Uterus (tissue), 4 donors: ENCODE data around the gene CDK5. TPM values are rescaled to one million over a fixed set of nuclear protein-coding genes. Genes with fewer than 3 reads are reported as not detected.

Source experiments
- DNase-seq, 2 donors: peaks; one replicate each; pipeline ENCODE4 v3.0.0-alpha.2; 2019 to 2020
- H3K27ac ChIP-seq, 2 donors: fragments of 200-600 bp; sonication (generic); 1 replicate in 1 of 2; 2 replicates in 1 of 2; pipeline ENCODE4 v1.5.1; 2016 to 2018
- H3K27me3 ChIP-seq, 2 donors: fragments of 200-600 bp; sonication (generic); one replicate each; pipeline ENCODE4 v1.5.1; 2018 to 2019; ENCODE audit warnings: control low read depth in 1 of 2
- H3K36me3 ChIP-seq, 2 donors: fragments of 200-600 bp; sonication (generic); one replicate each; pipeline ENCODE4 v1.5.1; 2019; ENCODE audit warnings: control low read depth in 1 of 2
- H3K4me1 ChIP-seq, 2 donors: fragments of 200-600 bp; sonication (generic); one replicate each; pipeline ENCODE4 v1.5.1; 2018 to 2019; ENCODE audit warnings: control low read depth in 1 of 2
- H3K4me3 ChIP-seq, 2 donors: fragments of 200-600 bp; sonication (generic); 1 replicate in 1 of 2; 2 replicates in 1 of 2; pipeline ENCODE4 v1.5.1; 2018 to 2019; ENCODE audit warnings: mild to moderate bottlenecking in 1 of 2
- H3K9me3 ChIP-seq, 2 donors: fragments of 200-600 bp; sonication (generic); one replicate each; pipeline ENCODE4 v1.5.1; 2019; ENCODE audit warnings: control low read depth in 1 of 2
- POLR2A ChIP-seq, 2 donors: fragments of 450-650 bp; IDR thresholded peaks; one replicate each; pipeline ENCODE4 v1.6.1; 2016; ENCODE audit warnings: antibody characterized with exemption in 2 of 2, mild to moderate bottlenecking in 1 of 2, moderate library complexity in 1 of 2
- intact Hi-C: fragments of 100-400 bp; cut with DNase I; formaldehyde crosslinking; loops from one replicate; pipeline ENCODE4 v1.15.1; 2023; ENCODE audit warnings: low total_unique reads
- total RNA-seq, 4 donors: library from RNA; depleted of rRNA in 3 of 4; stranded (reverse); fragments of >200 nt in 3 of 4; gene quantifications; one replicate each; pipeline versions ENCODE4 v1.1.0 to v1.2.4, GENCODE V29; 2014 to 2023
- TF ChIP-seq, protein P1 (sequence below), 4 experiments: fragments of 200-600 bp in 2 of 4; fragments of 450-650 bp in 2 of 4; sonication (generic) in 2 of 4; IDR thresholded peaks; one replicate each; pipeline ENCODE4 v1.5.1; 2016 to 2019; ENCODE audit warnings: antibody characterized with exemption in 4 of 4, mild to moderate bottlenecking in 2 of 4, moderate library complexity in 1 of 4
- donor health status: DM: yes; HTN: yes; CAD: no.

Gene CDK5
- total RNA-seq, 4 donors from 2014 or later = 0.51 to 9.3 (median 2.7) TPM

GRCh38 chr7:151048911-151049463, 8.7 kb downstream of the CDK5 start:
- TF ChIP-seq POLR2A (IDR thresholded peaks at IDR 0.05) = no peak
- TF ChIP-seq, protein P1, sequence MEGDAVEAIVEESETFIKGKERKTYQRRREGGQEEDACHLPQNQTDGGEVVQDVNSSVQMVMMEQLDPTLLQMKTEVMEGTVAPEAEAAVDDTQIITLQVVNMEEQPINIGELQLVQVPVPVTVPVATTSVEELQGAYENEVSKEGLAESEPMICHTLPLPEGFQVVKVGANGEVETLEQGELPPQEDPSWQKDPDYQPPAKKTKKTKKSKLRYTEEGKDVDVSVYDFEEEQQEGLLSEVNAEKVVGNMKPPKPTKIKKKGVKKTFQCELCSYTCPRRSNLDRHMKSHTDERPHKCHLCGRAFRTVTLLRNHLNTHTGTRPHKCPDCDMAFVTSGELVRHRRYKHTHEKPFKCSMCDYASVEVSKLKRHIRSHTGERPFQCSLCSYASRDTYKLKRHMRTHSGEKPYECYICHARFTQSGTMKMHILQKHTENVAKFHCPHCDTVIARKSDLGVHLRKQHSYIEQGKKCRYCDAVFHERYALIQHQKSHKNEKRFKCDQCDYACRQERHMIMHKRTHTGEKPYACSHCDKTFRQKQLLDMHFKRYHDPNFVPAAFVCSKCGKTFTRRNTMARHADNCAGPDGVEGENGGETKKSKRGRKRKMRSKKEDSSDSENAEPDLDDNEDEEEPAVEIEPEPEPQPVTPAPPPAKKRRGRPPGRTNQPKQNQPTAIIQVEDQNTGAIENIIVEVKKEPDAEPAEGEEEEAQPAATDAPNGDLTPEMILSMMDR (IDR thresholded peaks at IDR 0.05) = no peak
- no peak overlapping the region for H3K4me3 ChIP-seq
- peaks cover 0 to 21% of the 10 kb centered on the region in 2 donors for H3K4me1 ChIP-seq
- H3K36me3 ChIP-seq = no peaks in the 10 kb centered on the region
- H3K27ac ChIP-seq = no peak overlapping the region
- H3K27me3 ChIP-seq = no peaks in the 10 kb centered on the region
- DNase-seq = no peak
- no peaks in the 10 kb centered on the region for H3K9me3 ChIP-seq
- intact Hi-C loops = no loop called here

GRCh38 chr7:151047976-151048815, 9.5 kb downstream of the CDK5 start, which contains the start of gene ASIC3:
ASIC3 (plus strand) TSS chr7:151048531; CDS start chr7:151048886, 355 bp downstream.
- H3K4me1 ChIP-seq = peaks cover 0 to 21% of the 10 kb centered on the region in 2 donors
- no peak within 1 kb of the TSS for H3K27ac ChIP-seq
- H3K36me3 ChIP-seq = no peaks in the 10 kb centered on the region
- H3K4me3 ChIP-seq = no peak within 1 kb of the TSS
- no peak for DNase-seq
- intact Hi-C loops = no loop called here
- H3K9me3 ChIP-seq = no peaks in the 10 kb centered on the region
- no peak for TF ChIP-seq POLR2A (IDR thresholded peaks at IDR 0.05)
- TF ChIP-seq, protein P1 (IDR thresholded peaks at IDR 0.05) = no peak
- no peaks in the 10 kb centered on the region for H3K27me3 ChIP-seq

DNA sequence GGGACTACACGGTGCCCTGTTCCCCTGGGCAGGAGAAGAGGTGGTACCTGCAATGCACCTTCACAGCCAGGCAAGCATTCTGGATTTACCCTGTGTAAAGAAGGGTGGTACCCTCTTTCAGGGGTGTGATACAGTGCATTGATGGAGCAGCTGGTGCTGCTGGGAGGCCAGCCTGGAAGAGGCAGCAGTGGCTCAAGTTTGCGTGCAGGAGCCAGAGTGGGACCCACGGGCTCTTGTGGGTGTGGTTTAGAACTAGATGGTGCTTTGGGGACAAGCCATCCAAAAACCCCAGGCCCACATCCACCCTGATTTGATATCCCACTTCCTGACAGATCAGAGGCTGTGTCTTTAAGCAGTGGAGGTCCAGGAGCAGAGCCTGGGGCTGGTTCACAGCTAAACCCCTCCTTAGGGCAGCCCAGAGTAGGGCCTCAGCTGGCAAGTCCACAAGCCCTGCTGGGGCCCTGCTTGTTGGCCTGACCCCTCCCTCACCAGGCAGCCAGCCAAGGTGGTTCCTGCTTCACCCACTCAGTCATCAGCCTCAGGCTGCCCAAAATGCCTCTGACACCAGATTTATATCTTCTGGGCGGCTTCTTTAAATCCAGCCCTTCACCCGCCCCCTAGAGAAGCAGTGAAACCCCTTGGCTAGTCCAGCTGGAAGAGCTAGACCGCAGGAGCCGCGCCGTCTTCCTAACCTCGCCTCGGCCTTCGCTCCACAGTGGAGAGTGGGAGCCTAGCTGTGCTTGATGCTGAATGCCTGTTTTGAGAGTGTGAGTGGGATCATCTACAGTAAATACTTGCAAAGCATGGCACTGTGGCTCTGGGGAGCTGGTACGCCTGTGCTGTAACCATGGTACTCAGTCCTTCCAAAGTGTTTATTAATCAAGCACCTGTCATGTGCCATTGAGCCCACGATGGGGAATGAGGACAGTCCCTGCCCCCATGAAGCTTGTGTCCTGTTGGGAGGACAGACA, 10.8 kb downstream of the CDK5 start:
- intact Hi-C loops = no loop called here
- no peaks in the 10 kb centered on the region for H3K9me3 ChIP-seq
- DNase-seq = peak; percentile 63 to 72
- no peak for TF ChIP-seq POLR2A (IDR thresholded peaks at IDR 0.05)
- TF ChIP-seq, protein P1 (IDR thresholded peaks at IDR 0.05) = no peak
- H3K27me3 ChIP-seq = no peaks in the 10 kb centered on the region
- peaks cover 0 to 21% of the 10 kb centered on the region in 2 donors for H3K4me1 ChIP-seq
- H3K4me3 ChIP-seq = no peak overlapping the region
- peak overlapping the region in 1 of 2 donors; percentile 6 for H3K27ac ChIP-seq
- H3K36me3 ChIP-seq = no peaks in the 10 kb centered on the region

- H3K4me3 ChIP-seq = no peak overlapping the region
- intact Hi-C loops = no loop called here
These were observed 11.7 kb downstream of the CDK5 start for GRCh38 chr7:151045967-151046366.

More at GRCh38 chr7:151045967-151046366, 11.7 kb downstream of the CDK5 start:
- Histone ChIP-seq H3K27me3 (no peaks in the 10 kb centered on the region), H3K9me3 (no peaks in the 10 kb centered on the region), H3K36me3 (no peaks in the 10 kb centered on the region), H3K27ac (no peak overlapping the region), H3K4me1 (peaks cover 0 to 16% of the 10 kb centered on the region in 2 donors)
- TF ChIP-seq, protein P1 (IDR thresholded peaks at IDR 0.05) = no peak
- TF ChIP-seq POLR2A (IDR thresholded peaks at IDR 0.05) = no peak
- DNase-seq = no peak
